ENCODE results near the gene CELA2B.
A peak's percentile ranks its signal among the peaks of the same experiment; 100 is the strongest.
"Not testable (repeated sequence)": the region's sequence is repeated elsewhere in the genome, so short reads cannot be mapped to it uniquely, and the experiment has no call there.

The CELA2B gene

DNA sequence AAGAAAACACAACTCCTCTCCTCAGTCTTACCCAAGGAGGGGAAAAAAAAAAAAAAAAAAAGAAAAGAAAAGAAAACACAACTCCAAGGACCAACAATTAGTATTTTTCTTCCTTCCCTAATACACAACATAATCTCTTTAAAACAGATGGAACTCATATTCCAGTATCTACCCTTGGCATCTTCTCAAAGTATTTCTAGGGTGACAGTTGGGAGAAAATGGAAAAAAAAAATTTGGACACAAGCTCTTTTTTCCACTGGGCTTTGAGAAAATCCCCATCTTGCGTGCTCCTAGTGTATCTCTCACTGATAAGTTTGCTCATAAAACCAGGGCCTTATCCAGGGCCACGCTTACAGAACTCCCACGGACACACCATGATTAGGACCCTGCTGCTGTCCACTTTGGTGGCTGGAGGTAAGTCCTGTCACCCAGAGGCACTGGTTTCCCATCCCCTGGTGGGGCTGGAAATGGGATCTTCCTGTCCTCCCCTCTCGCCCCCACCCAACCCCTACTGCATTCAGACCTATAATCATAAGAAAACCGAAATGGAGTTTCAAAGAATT lies at the start of gene CELA2B:
TSS of gene CELA2B (plus strand) at position 353 of the 563 bp plus-strand sequence. CDS start at position 375, 22 bp downstream.
- H3K4me1 Mint-ChIP-seq, result no peaks in the 10 kb centered on the region
- H3K9me3 Mint-ChIP-seq, result no peaks in the 10 kb centered on the region
- no peak within 1 kb of the TSS for H3K4me3 Mint-ChIP-seq
- H3K36me3 Mint-ChIP-seq, result no peaks in the 10 kb centered on the region
- DNase-seq (ENCODE audit: low spot score in 2 of 2) (no peak), ATAC-seq (no peak)
- H3K27ac Mint-ChIP-seq, result no peak within 1 kb of the TSS

- DNase-seq (ENCODE audit: low spot score in 2 of 2) (no peak), ATAC-seq (peak; percentile 45)
- peaks cover 58% of the 10 kb centered on the region for H3K4me1 Mint-ChIP-seq
- H3K4me3 Mint-ChIP-seq, result peak overlapping the region; percentile 36
- H3K27ac Mint-ChIP-seq, result peak overlapping the region; percentile 96
- H3K36me3 Mint-ChIP-seq, result peaks cover 64% of the 10 kb centered on the region
- H3K9me3 Mint-ChIP-seq, result no peaks in the 10 kb centered on the region
Measured at GRCh38 chr1:15426492-15427279, 49.2 kb upstream of the CELA2B start.

- H3K9me3 Mint-ChIP-seq, result no peaks in the 10 kb centered on the region
- no peak overlapping the region for H3K4me3 Mint-ChIP-seq
- H3K36me3 Mint-ChIP-seq, result peaks cover 66% of the 10 kb centered on the region
- peaks cover 55% of the 10 kb centered on the region for H3K4me1 Mint-ChIP-seq
- DNase-seq (ENCODE audit: low spot score in 2 of 2) (no peak), ATAC-seq (no peak)
- peak overlapping the region; percentile 96 for H3K27ac Mint-ChIP-seq
Measured at GRCh38 chr1:15427280-15427666, 48.6 kb upstream of the CELA2B start.

GRCh38 chr1:15428252-15428651 lies 47.7 kb upstream of the CELA2B start:
- H3K36me3 Mint-ChIP-seq, result peaks cover 73% of the 10 kb centered on the region
- not testable (repeated sequence) for H3K9me3 Mint-ChIP-seq; H3K4me3 Mint-ChIP-seq; DNase-seq (ENCODE audit: low spot score in 2 of 2); ATAC-seq
- H3K4me1 Mint-ChIP-seq, result peaks cover 58% of the 10 kb centered on the region
- peak overlapping the region; percentile 96 for H3K27ac Mint-ChIP-seq

GRCh38 chr1:15428815-15429435 lies 47.0 kb upstream of the CELA2B start:
- ATAC-seq (peak; percentile 9), DNase-seq (ENCODE audit: low spot score in 2 of 2) (no peak)
- Mint-ChIP-seq H3K9me3 (no peaks in the 10 kb centered on the region), H3K4me3 (no peak overlapping the region), H3K36me3 (peaks cover 78% of the 10 kb centered on the region), H3K27ac (no peak overlapping the region), H3K4me1 (peaks cover 52% of the 10 kb centered on the region)

DNA sequence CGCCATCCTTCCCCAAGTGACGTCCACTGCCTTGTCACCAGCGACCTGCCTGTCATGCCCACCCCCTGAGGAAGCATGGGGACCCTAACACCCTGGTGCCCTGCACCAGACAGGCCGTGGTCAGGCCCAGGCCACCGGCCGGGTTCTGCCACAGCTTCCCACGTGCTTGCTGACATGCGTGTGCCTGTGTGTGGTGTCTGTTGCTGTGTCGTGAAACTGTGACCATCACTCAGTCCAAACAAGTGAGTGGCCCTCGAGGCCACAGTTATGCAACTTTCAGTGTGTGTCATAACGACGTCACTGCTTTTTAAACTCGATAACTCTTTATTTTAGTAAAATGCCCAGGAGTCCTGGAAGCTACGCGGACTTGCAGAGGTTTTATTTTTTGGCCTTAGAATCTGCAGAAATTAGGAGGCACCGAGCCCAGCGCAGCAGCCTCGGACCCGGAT lies 46.2 kb upstream of the CELA2B start:
- Mint-ChIP-seq H3K36me3 (peaks cover 78% of the 10 kb centered on the region), H3K27ac (peak overlapping the region; percentile 48), H3K9me3 (no peaks in the 10 kb centered on the region), H3K4me3 (no peak overlapping the region), H3K4me1 (peaks cover 44% of the 10 kb centered on the region)
- ATAC-seq, result peak; percentile 45
- no peak for DNase-seq (ENCODE audit: low spot score in 2 of 2)

GRCh38 chr1:15430787-15431570 lies 44.9 kb upstream of the CELA2B start:
- Mint-ChIP-seq H3K4me1 (peaks cover 40% of the 10 kb centered on the region), H3K9me3 (no peaks in the 10 kb centered on the region), H3K4me3 (no peak overlapping the region), H3K36me3 (peaks cover 71% of the 10 kb centered on the region), H3K27ac (peak overlapping the region; percentile 48)
- peak; percentile 76 to 92 for DNase-seq (ENCODE audit: low spot score in 2 of 2)
- ATAC-seq, result peak; percentile 68

- H3K4me1 Mint-ChIP-seq, result peaks cover 34% of the 10 kb centered on the region
- DNase-seq (ENCODE audit: low spot score in 2 of 2) (no peak), ATAC-seq (no peak)
- H3K9me3 Mint-ChIP-seq, result no peaks in the 10 kb centered on the region
- no peak overlapping the region for H3K4me3 Mint-ChIP-seq
- H3K27ac Mint-ChIP-seq, result peak overlapping the region; percentile 26
- peaks cover 65% of the 10 kb centered on the region for H3K36me3 Mint-ChIP-seq
Measured at GRCh38 chr1:15431571-15431948, 44.3 kb upstream of the CELA2B start.

DNA sequence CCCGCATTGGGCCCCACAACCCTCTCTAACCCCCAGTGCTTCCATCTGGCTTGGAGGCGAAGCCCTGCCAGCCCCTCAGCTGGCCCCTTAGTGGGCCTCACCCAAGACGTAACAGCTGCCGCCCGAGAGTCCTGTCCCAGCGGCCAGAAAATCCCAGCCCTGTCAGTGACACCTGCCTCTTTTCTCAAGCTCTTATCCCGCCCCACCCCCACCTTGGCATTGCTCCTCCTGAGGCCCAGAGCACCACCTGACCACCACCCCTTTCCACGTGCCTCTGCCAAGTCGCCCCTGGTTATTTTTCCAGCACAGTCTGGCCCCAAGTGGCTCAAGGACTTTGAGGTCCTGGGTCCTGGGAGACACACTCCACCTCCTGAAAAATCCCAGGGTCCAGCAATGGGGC lies 43.6 kb upstream of the CELA2B start:
- no peak overlapping the region for H3K4me3 Mint-ChIP-seq
- no peak for ATAC-seq
- H3K4me1 Mint-ChIP-seq, result peaks cover 26% of the 10 kb centered on the region
- DNase-seq (ENCODE audit: low spot score in 2 of 2), result no peak
- H3K36me3 Mint-ChIP-seq, result peaks cover 57% of the 10 kb centered on the region
- no peaks in the 10 kb centered on the region for H3K9me3 Mint-ChIP-seq
- H3K27ac Mint-ChIP-seq, result peak overlapping the region; percentile 76

GRCh38 chr1:15433471-15433870 lies 42.4 kb upstream of the CELA2B start:
- H3K27ac Mint-ChIP-seq, result peak overlapping the region; percentile 76

GRCh38 chr1:15434739-15435138 lies 41.2 kb upstream of the CELA2B start:
- H3K4me3 Mint-ChIP-seq; DNase-seq (ENCODE audit: low spot score in 2 of 2); H3K9me3 Mint-ChIP-seq; ATAC-seq; H3K27ac Mint-ChIP-seq: not testable (repeated sequence)
- Mint-ChIP-seq H3K4me1 (peaks cover 13% of the 10 kb centered on the region), H3K36me3 (peaks cover 36% of the 10 kb centered on the region)

More at GRCh38 chr1:15433471-15433870, 42.4 kb upstream of the CELA2B start:
- H3K36me3 Mint-ChIP-seq, result peaks cover 46% of the 10 kb centered on the region
- no peak overlapping the region for H3K4me3 Mint-ChIP-seq
- H3K9me3 Mint-ChIP-seq, result no peaks in the 10 kb centered on the region
- DNase-seq (ENCODE audit: low spot score in 2 of 2) (no peak), ATAC-seq (no peak)
- peaks cover 16% of the 10 kb centered on the region for H3K4me1 Mint-ChIP-seq

GRCh38 chr1:15435239-15436077 lies 40.4 kb upstream of the CELA2B start:
- H3K9me3 Mint-ChIP-seq, result no peaks in the 10 kb centered on the region
- peaks cover 29% of the 10 kb centered on the region for H3K36me3 Mint-ChIP-seq
- DNase-seq (ENCODE audit: low spot score in 2 of 2) (no peak), ATAC-seq (no peak)
- no peak overlapping the region for H3K4me3 Mint-ChIP-seq
- H3K4me1 Mint-ChIP-seq, result peaks cover 6% of the 10 kb centered on the region
- no peak overlapping the region for H3K27ac Mint-ChIP-seq

- Mint-ChIP-seq H3K4me1 (peaks cover 6% of the 10 kb centered on the region), H3K9me3 (no peaks in the 10 kb centered on the region), H3K4me3 (no peak overlapping the region), H3K27ac (no peak overlapping the region), H3K36me3 (peaks cover 16% of the 10 kb centered on the region)
- DNase-seq (ENCODE audit: low spot score in 2 of 2) (no peak), ATAC-seq (no peak)
Measured at GRCh38 chr1:15436881-15437442, 38.9 kb upstream of the CELA2B start.

DNA sequence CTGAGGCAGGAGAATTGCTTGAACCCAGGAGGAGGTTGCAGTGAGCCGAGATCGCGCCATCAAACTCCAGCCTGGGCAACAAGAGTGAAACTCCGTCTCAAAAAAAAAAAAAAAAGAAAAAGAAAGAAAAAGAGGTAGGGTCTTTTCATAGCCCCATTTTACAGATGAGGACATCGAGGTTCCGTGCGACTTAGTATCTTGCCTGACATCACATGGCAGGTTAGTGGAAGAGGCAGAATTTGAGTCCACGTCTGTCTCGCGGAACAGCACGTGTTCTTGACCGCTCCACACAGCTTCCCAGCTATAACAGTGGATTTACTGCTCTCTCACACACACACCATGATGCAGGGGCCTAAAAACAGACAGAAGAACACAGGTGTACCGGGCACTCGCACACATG lies 36.6 kb upstream of the CELA2B start:
- H3K36me3 Mint-ChIP-seq, result no peaks in the 10 kb centered on the region
- H3K4me1 Mint-ChIP-seq, result no peaks in the 10 kb centered on the region
- no peak overlapping the region for H3K4me3 Mint-ChIP-seq
- DNase-seq (ENCODE audit: low spot score in 2 of 2) (no peak), ATAC-seq (no peak)
- H3K27ac Mint-ChIP-seq, result no peak overlapping the region
- no peaks in the 10 kb centered on the region for H3K9me3 Mint-ChIP-seq
